ENCODE results near the gene C1QL1.

Gene C1QL1

DNA sequence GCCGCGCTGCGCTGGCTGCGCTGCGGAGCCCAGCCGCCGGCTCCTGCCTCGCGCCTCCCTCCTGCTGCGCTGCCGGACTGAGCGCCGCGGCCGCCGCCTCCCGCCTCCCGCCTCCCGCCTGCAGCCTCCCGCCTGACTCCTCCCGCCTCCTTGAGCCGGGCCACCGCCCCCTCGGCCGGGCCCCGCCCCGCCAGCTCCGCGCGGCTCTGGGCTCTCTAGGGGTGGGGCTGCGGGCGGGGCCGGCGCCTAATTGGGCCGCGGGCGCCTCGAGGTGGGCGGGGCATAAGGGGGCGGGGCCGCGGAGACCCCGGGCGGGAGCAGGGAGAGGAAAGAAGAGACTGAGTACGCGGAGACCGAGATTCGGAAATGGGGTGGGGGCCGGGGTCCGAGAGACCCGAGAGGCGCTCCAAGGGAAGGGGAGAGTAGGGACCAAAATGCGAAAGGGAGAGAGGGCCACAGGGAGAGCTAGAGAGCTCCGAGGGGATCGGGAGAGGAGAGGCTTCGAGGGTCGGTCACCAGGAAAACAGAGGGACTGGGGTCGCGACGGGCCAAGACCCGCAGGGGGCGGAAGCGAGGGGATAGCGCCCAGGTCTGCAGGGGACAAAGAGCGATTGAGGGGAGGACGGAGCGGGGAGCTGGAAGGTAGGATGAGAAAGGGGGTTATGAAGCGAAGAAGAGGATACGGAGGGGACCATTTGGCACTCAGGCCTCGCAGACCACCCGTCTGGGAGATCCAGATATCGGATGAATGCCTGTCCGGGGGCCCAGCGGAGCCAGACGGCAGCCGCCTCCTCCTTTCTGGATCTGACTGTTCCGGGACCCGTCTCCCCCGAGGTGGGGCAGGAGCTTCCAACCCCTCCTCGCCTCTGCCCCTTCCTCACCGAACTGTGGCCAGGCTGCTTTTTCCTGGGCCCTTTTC, at the start of gene C1QL1:
Gene C1QL1, minus strand, starts transcription at position 79 of the 919 bp plus-strand sequence. CDS start 255 bp downstream, outside the sequence.
- Histone ChIP-seq H3K27me3 (ENCODE audit: control insufficient read depth, insufficient read depth, low read length) (peaks cover 76% of the 10 kb centered on the region), H3K4me1 (ENCODE audit: control insufficient read depth, low read depth, low read length) (peaks cover 26% of the 10 kb centered on the region)

DNA sequence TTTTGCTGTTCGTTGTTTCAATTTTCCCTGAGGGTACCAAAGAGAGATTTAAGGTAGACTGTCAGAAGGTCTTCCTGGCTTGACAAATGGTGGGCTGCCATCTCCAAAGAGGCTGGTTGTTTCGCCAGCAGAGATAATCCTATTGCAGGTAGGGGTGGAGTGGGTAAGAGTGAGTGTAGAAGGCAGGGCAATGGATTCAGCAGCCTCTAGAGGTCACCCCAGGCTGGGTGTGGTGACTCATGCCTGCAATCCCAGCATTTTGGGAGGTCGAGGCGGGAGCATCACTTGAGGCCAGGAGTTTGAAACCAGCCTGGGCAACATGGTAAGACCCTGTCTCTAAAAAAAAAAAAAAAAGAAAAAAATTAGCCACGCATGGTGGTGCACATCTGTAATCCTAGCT, 48.7 kb upstream of the C1QL1 start:
- Histone ChIP-seq H3K4me3 (ENCODE audit: low read length) (no peak overlapping the region), H3K36me3 (ENCODE audit: control insufficient read depth, low read depth, low read length) (no peaks in the 10 kb centered on the region), H3K27me3 (ENCODE audit: control insufficient read depth, insufficient read depth, low read length) (peaks cover 44% of the 10 kb centered on the region), H3K4me1 (ENCODE audit: control insufficient read depth, low read depth, low read length) (peaks cover 13% of the 10 kb centered on the region), H3K27ac (ENCODE audit: low read length) (no peak overlapping the region), H3K9ac (ENCODE audit: low read length) (no peak overlapping the region), H3K9me3 (ENCODE audit: control insufficient read depth, low read depth, low read length) (no peaks in the 10 kb centered on the region)

More for the DNA sequence above, at the start of gene C1QL1:
- Histone ChIP-seq H3K4me3 (ENCODE audit: low read length) (peak within 1 kb of the TSS; percentile 66), H3K9me3 (ENCODE audit: control insufficient read depth, low read depth, low read length) (no peaks in the 10 kb centered on the region), H3K36me3 (ENCODE audit: control insufficient read depth, low read depth, low read length) (no peaks in the 10 kb centered on the region), H3K9ac (ENCODE audit: low read length) (no peak within 1 kb of the TSS), H3K27ac (ENCODE audit: low read length) (no peak within 1 kb of the TSS)

DNA sequence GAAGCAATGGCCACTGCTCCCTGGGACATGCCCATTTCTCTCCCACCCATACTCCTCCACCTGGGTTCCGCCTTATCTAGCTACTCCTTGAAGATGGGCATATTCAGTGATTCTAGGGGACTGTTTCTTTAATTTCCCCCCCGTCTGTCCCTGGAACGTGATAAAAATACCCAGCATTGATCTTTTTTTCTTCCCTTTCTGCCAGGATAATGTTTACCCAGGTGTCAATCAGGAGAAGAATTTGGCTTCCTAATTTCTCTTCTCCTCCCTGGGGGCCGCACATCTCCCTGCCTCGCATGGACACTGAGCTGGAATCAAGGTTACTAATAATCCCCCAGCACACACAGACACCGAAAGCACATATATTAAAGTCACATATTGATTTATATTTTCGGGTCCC, 48.1 kb upstream of the C1QL1 start:
- H3K9ac ChIP-seq (ENCODE audit: low read length), result no peak overlapping the region
- H3K4me3 ChIP-seq (ENCODE audit: low read length), result no peak overlapping the region
- no peaks in the 10 kb centered on the region for H3K36me3 ChIP-seq (ENCODE audit: control insufficient read depth, low read depth, low read length)
- H3K4me1 ChIP-seq (ENCODE audit: control insufficient read depth, low read depth, low read length), result peaks cover 8% of the 10 kb centered on the region
- no peak overlapping the region for H3K27ac ChIP-seq (ENCODE audit: low read length)
- H3K9me3 ChIP-seq (ENCODE audit: control insufficient read depth, low read depth, low read length), result no peaks in the 10 kb centered on the region
- peaks cover 38% of the 10 kb centered on the region for H3K27me3 ChIP-seq (ENCODE audit: control insufficient read depth, insufficient read depth, low read length)

DNA sequence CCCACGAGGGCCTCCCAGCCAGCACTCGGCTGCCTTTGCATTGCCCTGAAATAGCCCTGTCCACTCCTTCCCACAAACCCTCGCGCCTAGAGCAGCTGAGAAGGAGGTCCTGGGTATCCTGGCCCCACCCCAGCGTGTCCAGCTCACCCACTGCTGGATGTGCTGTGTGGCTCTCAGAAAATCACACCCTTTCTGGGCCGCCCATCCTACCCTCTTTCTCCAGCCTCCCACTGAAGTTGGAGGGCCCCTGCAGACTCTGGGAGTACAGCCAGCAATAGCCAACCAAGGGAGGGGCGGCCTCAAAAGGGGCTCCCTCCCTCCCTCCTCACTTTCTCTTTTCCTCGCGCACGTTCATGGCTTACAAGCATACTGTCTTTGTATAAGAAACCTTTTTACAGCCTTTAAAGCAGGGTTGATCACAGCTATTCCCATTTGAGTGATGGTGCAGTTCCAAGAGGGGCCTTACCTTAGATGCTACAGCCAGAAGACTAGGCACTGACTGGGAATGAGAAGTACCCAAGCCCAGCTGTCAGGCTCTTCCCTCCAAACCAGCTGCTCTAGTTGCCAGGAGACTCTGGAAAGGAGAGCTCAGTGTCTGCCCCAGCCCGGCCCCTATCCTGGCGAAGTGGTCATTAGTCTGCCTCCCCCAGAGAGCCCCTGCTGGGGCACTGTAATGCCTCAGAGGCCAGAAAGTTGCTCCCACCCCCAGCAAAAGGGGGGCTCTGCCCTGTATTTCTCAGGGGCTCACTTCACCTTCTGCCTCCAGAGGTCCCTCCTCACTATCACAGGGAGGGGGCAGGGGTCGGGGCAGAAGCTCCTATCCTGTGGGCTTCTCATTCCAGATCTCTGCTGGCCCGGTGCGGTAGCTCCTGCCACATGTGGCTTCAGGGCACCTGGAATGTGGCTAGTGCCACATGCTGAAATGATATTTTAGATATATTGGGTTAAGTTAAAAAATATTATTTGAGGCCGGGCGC, 45.2 kb upstream of the C1QL1 start:
- Histone ChIP-seq H3K4me3 (ENCODE audit: low read length) (no peak overlapping the region), H3K27me3 (ENCODE audit: control insufficient read depth, insufficient read depth, low read length) (peaks cover 9% of the 10 kb centered on the region), H3K36me3 (ENCODE audit: control insufficient read depth, low read depth, low read length) (no peaks in the 10 kb centered on the region), H3K4me1 (ENCODE audit: control insufficient read depth, low read depth, low read length) (no peaks in the 10 kb centered on the region), H3K9ac (ENCODE audit: low read length) (no peak overlapping the region), H3K9me3 (ENCODE audit: control insufficient read depth, low read depth, low read length) (no peaks in the 10 kb centered on the region), H3K27ac (ENCODE audit: low read length) (no peak overlapping the region)

DNA sequence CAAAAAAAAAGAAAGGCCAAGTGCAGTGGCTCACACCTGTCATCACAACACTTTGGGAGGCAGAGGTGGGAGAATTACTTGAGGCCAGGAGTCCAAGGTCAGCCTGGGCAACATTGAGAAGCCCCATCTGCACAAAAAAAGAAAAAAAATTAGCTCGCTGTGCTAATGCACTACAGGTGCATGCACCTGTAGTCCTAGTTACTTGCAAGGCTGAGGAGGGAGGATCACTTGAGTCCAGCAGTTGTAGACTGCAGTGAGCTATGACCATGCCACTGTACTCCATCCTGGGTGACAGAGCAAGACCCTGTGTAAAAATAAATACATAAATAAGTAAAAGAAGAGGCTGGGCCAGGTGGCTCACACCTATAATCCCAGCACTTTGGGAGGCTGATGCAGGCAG, 43.7 kb upstream of the C1QL1 start:
- Histone ChIP-seq H3K9me3 (ENCODE audit: control insufficient read depth, low read depth, low read length) (no peaks in the 10 kb centered on the region), H3K36me3 (ENCODE audit: control insufficient read depth, low read depth, low read length) (no peaks in the 10 kb centered on the region), H3K27me3 (ENCODE audit: control insufficient read depth, insufficient read depth, low read length) (no peaks in the 10 kb centered on the region), H3K9ac (ENCODE audit: low read length) (no peak overlapping the region), H3K27ac (ENCODE audit: low read length) (no peak overlapping the region), H3K4me1 (ENCODE audit: control insufficient read depth, low read depth, low read length) (peaks cover 6% of the 10 kb centered on the region), H3K4me3 (ENCODE audit: low read length) (no peak overlapping the region)

DNA sequence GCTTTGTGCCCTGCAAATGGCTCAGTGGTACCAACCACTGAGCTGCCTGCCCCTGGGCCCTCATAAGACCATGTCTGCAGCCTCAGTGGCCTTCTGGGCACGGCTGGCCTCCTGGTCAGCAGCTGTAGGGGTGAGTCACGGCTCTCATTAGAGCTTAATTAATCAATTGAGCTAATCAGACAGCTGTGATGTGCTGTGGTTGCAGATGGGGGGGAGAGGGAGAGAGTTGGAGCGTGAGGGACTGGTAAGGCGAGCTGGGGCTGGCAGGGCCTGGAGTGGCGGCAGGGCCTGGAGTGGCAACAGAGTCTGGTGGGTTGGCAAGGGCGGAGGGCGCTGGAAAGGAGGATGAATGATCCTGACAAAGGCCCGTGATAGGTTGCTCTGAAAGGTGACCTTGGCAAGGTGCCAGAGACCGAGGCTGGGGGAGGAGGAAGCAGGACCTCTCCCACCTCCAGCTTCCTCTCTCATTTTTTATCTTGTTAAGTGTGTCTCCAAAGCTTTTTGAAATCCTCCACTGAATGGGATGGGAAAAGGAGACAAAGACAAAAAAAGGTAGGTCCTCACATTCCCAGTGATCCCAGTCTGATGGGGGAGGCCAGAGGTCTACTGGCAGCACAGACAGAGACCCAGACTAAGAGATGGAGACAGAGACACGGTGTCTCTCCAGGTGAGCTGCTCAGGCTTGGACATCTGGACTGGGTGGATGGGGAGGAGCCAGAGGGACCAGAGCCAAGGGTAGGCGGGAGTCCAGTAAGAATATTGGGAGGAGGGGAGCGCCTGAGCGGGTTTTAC, 41.8 kb upstream of the C1QL1 start:
- Histone ChIP-seq H3K4me3 (ENCODE audit: low read length) (no peak overlapping the region), H3K4me1 (ENCODE audit: control insufficient read depth, low read depth, low read length) (peaks cover 6% of the 10 kb centered on the region), H3K27me3 (ENCODE audit: control insufficient read depth, insufficient read depth, low read length) (no peaks in the 10 kb centered on the region), H3K9me3 (ENCODE audit: control insufficient read depth, low read depth, low read length) (no peaks in the 10 kb centered on the region), H3K36me3 (ENCODE audit: control insufficient read depth, low read depth, low read length) (no peaks in the 10 kb centered on the region), H3K27ac (ENCODE audit: low read length) (no peak overlapping the region), H3K9ac (ENCODE audit: low read length) (no peak overlapping the region)

DNA sequence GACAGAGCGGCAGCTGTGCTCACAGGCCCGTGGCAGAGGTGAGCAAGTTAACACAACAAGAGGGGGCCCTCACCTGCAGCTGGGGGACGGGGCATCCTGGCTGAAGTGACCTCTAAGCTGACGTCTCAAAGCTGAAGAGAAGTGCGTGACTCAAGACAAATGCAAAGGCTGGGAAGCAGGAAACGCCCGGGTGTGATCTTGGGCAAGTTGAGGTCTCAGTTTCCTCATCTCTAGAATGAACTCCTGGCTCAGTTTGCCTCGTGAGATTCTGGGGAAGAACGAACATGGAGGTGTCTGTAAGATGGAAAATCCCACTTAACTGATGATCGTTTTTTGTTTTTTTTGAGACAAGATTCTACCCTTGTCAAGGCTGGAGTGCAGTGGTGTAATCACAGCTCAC, 40.1 kb upstream of the C1QL1 start:
- peaks cover 18% of the 10 kb centered on the region for H3K4me1 ChIP-seq (ENCODE audit: control insufficient read depth, low read depth, low read length)
- H3K27ac ChIP-seq (ENCODE audit: low read length), result no peak overlapping the region
- no peaks in the 10 kb centered on the region for H3K9me3 ChIP-seq (ENCODE audit: control insufficient read depth, low read depth, low read length)
- no peak overlapping the region for H3K9ac ChIP-seq (ENCODE audit: low read length)
- peaks cover 11% of the 10 kb centered on the region for H3K27me3 ChIP-seq (ENCODE audit: control insufficient read depth, insufficient read depth, low read length)
- no peaks in the 10 kb centered on the region for H3K36me3 ChIP-seq (ENCODE audit: control insufficient read depth, low read depth, low read length)
- no peak overlapping the region for H3K4me3 ChIP-seq (ENCODE audit: low read length)

DNA sequence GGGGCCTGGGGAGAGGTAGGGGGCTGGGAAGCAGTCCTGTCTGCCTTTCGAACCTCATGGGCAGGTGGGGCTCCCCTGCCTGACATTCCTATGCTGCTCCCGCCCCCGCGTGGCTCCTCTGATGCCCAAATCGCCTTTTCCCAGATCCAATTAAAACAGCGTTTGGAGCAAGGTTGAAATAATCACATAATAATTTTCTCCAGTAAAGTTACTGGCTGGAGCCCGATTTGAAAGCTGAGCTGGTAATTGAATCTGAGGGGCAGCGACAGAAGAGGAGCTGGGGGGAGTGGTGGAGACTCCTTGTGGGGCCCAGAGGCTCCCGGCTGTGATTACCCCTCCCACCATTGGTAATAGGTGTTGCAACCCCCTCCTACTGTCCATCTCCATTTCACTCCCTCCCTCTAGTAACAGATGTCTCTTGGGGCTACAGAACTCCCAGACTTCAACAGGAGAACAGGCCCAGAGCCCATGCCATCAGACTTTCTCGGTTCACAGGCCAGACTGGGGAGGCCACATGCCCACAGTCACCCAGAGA, 38.9 kb upstream of the C1QL1 start:
- Histone ChIP-seq H3K4me3 (ENCODE audit: low read length) (no peak overlapping the region), H3K36me3 (ENCODE audit: control insufficient read depth, low read depth, low read length) (no peaks in the 10 kb centered on the region), H3K4me1 (ENCODE audit: control insufficient read depth, low read depth, low read length) (peaks cover 18% of the 10 kb centered on the region), H3K27ac (ENCODE audit: low read length) (no peak overlapping the region), H3K9me3 (ENCODE audit: control insufficient read depth, low read depth, low read length) (no peaks in the 10 kb centered on the region), H3K27me3 (ENCODE audit: control insufficient read depth, insufficient read depth, low read length) (peaks cover 13% of the 10 kb centered on the region), H3K9ac (ENCODE audit: low read length) (no peak overlapping the region)

DNA sequence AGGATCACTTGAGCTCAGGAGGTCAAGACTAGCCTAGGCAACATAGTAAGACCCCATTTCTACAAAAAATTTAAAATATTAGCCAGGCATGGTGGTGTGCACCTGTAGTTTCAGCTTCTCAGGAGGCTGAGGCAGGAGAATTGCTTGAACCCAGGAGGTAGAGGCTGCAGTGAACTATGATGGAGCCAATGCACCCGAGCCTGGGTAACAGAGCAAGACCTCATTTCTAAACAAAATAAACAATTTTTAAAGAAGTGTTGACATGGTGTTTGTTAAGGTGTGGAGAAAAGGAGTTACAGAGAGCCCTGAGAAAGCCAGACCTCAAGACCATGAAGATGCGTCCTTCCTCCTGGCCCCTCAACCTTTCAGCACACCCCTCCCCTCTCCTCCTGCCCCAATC, 37.6 kb upstream of the C1QL1 start:
- Histone ChIP-seq H3K4me1 (ENCODE audit: control insufficient read depth, low read depth, low read length) (peaks cover 18% of the 10 kb centered on the region), H3K9ac (ENCODE audit: low read length) (no peak overlapping the region), H3K27me3 (ENCODE audit: control insufficient read depth, insufficient read depth, low read length) (peaks cover 13% of the 10 kb centered on the region), H3K36me3 (ENCODE audit: control insufficient read depth, low read depth, low read length) (no peaks in the 10 kb centered on the region), H3K4me3 (ENCODE audit: low read length) (no peak overlapping the region), H3K9me3 (ENCODE audit: control insufficient read depth, low read depth, low read length) (no peaks in the 10 kb centered on the region), H3K27ac (ENCODE audit: low read length) (no peak overlapping the region)

DNA sequence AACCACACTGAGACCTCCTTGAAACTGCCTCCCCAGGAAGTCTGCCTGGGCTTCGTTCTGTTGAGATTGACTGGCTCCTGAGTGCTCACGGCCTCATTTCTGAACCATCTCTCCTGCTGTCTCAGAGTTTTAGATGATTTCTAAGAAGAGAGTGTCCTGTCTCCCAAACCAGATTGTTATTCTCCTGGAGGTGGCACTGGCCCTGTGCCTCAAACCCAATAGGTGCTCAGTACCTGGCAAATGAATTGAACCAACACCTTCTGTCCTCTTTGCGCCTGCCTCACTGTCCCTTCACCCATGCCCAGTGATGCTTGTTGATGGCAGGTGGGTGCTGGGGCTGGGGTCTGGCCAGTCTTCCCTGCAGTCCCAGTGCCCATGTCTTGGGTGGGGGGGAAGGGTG, 36.3 kb upstream of the C1QL1 start:
- Histone ChIP-seq H3K4me1 (ENCODE audit: control insufficient read depth, low read depth, low read length) (peaks cover 18% of the 10 kb centered on the region), H3K9me3 (ENCODE audit: control insufficient read depth, low read depth, low read length) (no peaks in the 10 kb centered on the region), H3K27me3 (ENCODE audit: control insufficient read depth, insufficient read depth, low read length) (peaks cover 13% of the 10 kb centered on the region), H3K36me3 (ENCODE audit: control insufficient read depth, low read depth, low read length) (no peaks in the 10 kb centered on the region), H3K9ac (ENCODE audit: low read length) (no peak overlapping the region), H3K4me3 (ENCODE audit: low read length) (peak overlapping the region; percentile 18), H3K27ac (ENCODE audit: low read length) (no peak overlapping the region)

DNA sequence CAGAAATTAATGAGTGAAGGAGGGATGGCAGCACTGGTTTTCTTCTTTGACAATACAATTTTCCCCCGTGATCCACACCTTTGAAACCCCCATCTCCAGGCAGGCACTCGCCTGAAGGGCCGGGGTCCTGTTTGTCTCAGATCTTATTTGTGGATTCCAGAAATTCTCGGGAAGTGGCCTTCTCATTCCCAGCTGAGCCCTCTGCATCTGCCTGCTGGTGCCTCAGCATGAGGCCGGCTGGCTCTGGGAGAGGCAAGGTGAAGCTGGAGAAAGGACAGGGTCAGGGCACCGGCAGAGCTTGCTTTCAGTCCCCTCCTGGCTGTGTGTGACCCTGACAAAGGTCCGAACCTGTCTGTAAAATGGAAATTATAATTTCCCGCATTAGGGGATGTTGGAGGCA, 35.8 kb upstream of the C1QL1 start:
- H3K36me3 ChIP-seq (ENCODE audit: control insufficient read depth, low read depth, low read length), result no peaks in the 10 kb centered on the region
- no peak overlapping the region for H3K27ac ChIP-seq (ENCODE audit: low read length)
- H3K9me3 ChIP-seq (ENCODE audit: control insufficient read depth, low read depth, low read length), result no peaks in the 10 kb centered on the region
- peaks cover 13% of the 10 kb centered on the region for H3K27me3 ChIP-seq (ENCODE audit: control insufficient read depth, insufficient read depth, low read length)
- H3K4me1 ChIP-seq (ENCODE audit: control insufficient read depth, low read depth, low read length), result peaks cover 18% of the 10 kb centered on the region
- H3K4me3 ChIP-seq (ENCODE audit: low read length), result peak overlapping the region; percentile 18
- no peak overlapping the region for H3K9ac ChIP-seq (ENCODE audit: low read length)

Measured in iPS-18a (cell line).